PC-9 (cell line): ENCODE measurements around the gene GIMAP1. TPM values are rescaled to one million over a fixed set of nuclear protein-coding genes. Genes with fewer than 3 reads are reported as not detected.

ENCODE experiments used
- BruUV-seq: library from RNA; stranded (reverse); fragments of 400-500 nt; replicated peaks from 2 replicates; lab custom pipeline; 2021; lab: Mats Ljungman, UMichigan
- CTCF ChIA-PET: fragments of 300-600 bp; sonication (Branson Sonifier 250); formaldehyde crosslinking; loops from one replicate; lab custom pipeline; 2022; ENCODE audit warnings: antibody characterized with exemption; lab: Charles Lee
- POLR2A ChIA-PET: fragments of 300-600 bp; sonication (Branson Sonifier 250); formaldehyde crosslinking; loops from one replicate; lab custom pipeline; 2022; ENCODE audit warnings: antibody characterized with exemption; ENCODE audit not compliant: unreplicated experiment; lab: Charles Lee
- DNase-seq, 2 experiments: peaks; one replicate each; pipeline versions ENCODE4 v3.0.0 to v3.0.0-alpha.2; 2015 to 2022; ENCODE audit warnings: mixed read lengths in 1 of 2
- H2AFZ ChIP-seq: fragments of 200-600 bp; sonication (generic); 2 replicates; pipeline ENCODE4 v1.8.1; 2017; ENCODE audit warnings: antibody characterized with exemption
- H3F3A ChIP-seq: fragments of 200-600 bp; sonication (generic); 2 replicates; pipeline ENCODE4 v1.8.1; 2017; ENCODE audit warnings: antibody characterized with exemption, mild to moderate bottlenecking, low read depth; ENCODE audit not compliant: insufficient read depth
- H3K27ac ChIP-seq: fragments of 200-600 bp; sonication (generic); 2 replicates; pipeline ENCODE4 v1.6.1; 2016; ENCODE audit warnings: mixed run types
- H3K27me3 ChIP-seq: fragments of 200-600 bp; sonication (generic); 2 replicates; pipeline ENCODE4 v1.6.1; 2016; ENCODE audit warnings: low read depth, mixed run types; ENCODE audit not compliant: insufficient read depth
- H3K36me3 ChIP-seq: fragments of 200-600 bp; sonication (generic); 2 replicates; pipeline ENCODE4 v1.6.1; 2016; ENCODE audit warnings: low read depth, mixed run types
- H3K4me1 ChIP-seq: fragments of 200-600 bp; sonication (generic); replicated peaks from 2 replicates; pipeline ENCODE4 v1.6.1; 2016; ENCODE audit warnings: mixed run types; ENCODE audit not compliant: insufficient read depth
- H3K4me2 ChIP-seq: fragments of 200-600 bp; sonication (generic); 2 replicates; pipeline ENCODE4 v1.6.1; 2017; ENCODE audit warnings: mixed run types
- H3K4me3 ChIP-seq: fragments of 200-600 bp; sonication (generic); 2 replicates; pipeline ENCODE4 v1.6.1; 2016; ENCODE audit warnings: mixed run types
- H3K79me2 ChIP-seq: fragments of 200-600 bp; sonication (generic); 2 replicates; pipeline ENCODE4 v1.6.1; 2017; ENCODE audit warnings: low read depth, mixed run types
- H3K9me2 ChIP-seq: fragments of 200-600 bp; sonication (generic); 2 replicates; pipeline ENCODE4 v1.8.1; 2017; ENCODE audit warnings: mild to moderate bottlenecking; ENCODE audit not compliant: insufficient read depth
- H3K9me3 ChIP-seq: fragments of 200-600 bp; sonication (generic); 2 replicates; pipeline ENCODE4 v1.8.1; 2016; ENCODE audit warnings: low read depth; ENCODE audit not compliant: insufficient read depth
- H4K20me1 ChIP-seq: fragments of 200-600 bp; sonication (generic); 2 replicates; pipeline ENCODE4 v1.8.1; 2017; ENCODE audit not compliant: insufficient read depth
- EZH2 ChIP-seq: fragments of 200-600 bp; sonication (generic); IDR thresholded peaks from 2 replicates; pipeline ENCODE4 v1.8.0; 2017; ENCODE audit warnings: antibody characterized with exemption, low read depth
- intact Hi-C: fragments of 100-400 bp; cut with micrococcal nuclease; formaldehyde crosslinking; loops from one replicate; pipeline ENCODE4 v1.10.0; 2022; ENCODE audit not compliant: unreplicated experiment
- total RNA-seq: library from RNA; stranded (reverse); gene quantifications from 2 replicates; pipeline ENCODE4 v1.2.3, GENCODE V29; 2021
- TF ChIP-seq, protein P1 (sequence below): fragments of 200-600 bp; sonication (generic); conservative IDR thresholded peaks from 2 replicates; pipeline ENCODE4 v1.6.1; 2017; ENCODE audit warnings: mixed run types, antibody characterized with exemption, mild to moderate bottlenecking, moderate library complexity

Gene GIMAP1
- total RNA-seq, 1 experiment from 2014 or later = not detected

DNA sequence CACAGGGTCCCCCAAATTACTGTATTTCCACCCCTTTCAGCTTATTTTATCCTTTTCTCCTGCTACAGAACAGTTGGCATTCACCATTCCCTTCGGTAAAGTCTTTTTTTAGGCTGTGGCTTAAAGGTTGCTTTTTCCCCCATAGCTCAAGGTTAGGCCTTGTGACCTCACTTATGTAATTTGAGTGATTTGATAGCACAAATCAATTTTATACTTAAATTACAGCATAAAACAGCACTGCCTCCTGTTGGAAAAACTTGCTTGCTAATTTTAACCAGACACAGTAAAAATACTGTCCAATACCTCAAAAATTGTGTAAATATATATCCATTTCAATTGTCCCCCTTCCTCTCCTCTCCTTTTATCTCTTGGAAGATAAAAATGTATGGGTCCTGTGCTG lies 7.1 kb downstream of the GIMAP1 start:
- H3K36me3 ChIP-seq = no peaks in the 10 kb centered on the region
- no peaks in the 10 kb centered on the region for H4K20me1 ChIP-seq
- no peak overlapping the region for H3K4me2 ChIP-seq
- peaks cover 77% of the 10 kb centered on the region for H3K27me3 ChIP-seq
- no peak for DNase-seq
- H3K27ac ChIP-seq = no peak overlapping the region
- no peaks in the 10 kb centered on the region for H3K9me2 ChIP-seq
- CTCF ChIA-PET = no interaction called here
- H3F3A ChIP-seq = no peaks in the 10 kb centered on the region
- BruUV-seq = no TSS peak
- H2AFZ ChIP-seq = no peak overlapping the region
- no peaks in the 10 kb centered on the region for H3K4me1 ChIP-seq
- TF ChIP-seq, protein P1, sequence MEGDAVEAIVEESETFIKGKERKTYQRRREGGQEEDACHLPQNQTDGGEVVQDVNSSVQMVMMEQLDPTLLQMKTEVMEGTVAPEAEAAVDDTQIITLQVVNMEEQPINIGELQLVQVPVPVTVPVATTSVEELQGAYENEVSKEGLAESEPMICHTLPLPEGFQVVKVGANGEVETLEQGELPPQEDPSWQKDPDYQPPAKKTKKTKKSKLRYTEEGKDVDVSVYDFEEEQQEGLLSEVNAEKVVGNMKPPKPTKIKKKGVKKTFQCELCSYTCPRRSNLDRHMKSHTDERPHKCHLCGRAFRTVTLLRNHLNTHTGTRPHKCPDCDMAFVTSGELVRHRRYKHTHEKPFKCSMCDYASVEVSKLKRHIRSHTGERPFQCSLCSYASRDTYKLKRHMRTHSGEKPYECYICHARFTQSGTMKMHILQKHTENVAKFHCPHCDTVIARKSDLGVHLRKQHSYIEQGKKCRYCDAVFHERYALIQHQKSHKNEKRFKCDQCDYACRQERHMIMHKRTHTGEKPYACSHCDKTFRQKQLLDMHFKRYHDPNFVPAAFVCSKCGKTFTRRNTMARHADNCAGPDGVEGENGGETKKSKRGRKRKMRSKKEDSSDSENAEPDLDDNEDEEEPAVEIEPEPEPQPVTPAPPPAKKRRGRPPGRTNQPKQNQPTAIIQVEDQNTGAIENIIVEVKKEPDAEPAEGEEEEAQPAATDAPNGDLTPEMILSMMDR = no peak
- no peak for TF ChIP-seq EZH2
- intact Hi-C loops = no loop called here
- H3K4me3 ChIP-seq = no peak overlapping the region
- H3K79me2 ChIP-seq = no peaks in the 10 kb centered on the region
- POLR2A ChIA-PET = no interaction called here
- no peaks in the 10 kb centered on the region for H3K9me3 ChIP-seq

DNA sequence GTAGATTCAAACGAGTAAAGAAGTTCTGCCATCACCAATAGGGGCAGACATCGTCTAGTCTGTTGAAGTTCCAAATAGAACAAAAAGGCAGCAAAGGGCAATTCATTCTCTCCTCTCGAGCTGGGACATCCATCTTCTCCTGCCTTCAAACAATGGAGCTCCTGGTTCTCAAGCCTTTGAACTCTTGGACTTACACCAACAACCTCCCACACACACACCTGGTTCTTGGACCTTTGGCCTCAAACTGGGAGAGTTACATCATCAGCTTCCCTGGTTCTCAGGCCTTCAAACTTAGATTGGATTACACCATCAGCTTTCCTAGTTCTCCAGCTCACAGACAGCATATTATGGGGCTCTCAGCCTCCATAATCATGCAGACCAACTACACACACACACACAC lies 11.0 kb downstream of the GIMAP1 start:
- ChIA-PET POLR2A (no interaction called here), CTCF (no interaction called here)
- Histone ChIP-seq H3K9me3 (no peaks in the 10 kb centered on the region), H3K4me3 (no peak overlapping the region), H3K4me1 (no peaks in the 10 kb centered on the region), H3K79me2 (no peaks in the 10 kb centered on the region), H3K27ac (no peak overlapping the region), H3K36me3 (no peaks in the 10 kb centered on the region), H3K27me3 (peaks cover 45% of the 10 kb centered on the region), H2AFZ (no peak overlapping the region), H3F3A (no peaks in the 10 kb centered on the region), H3K4me2 (no peak overlapping the region), H4K20me1 (no peaks in the 10 kb centered on the region), H3K9me2 (no peaks in the 10 kb centered on the region)
- TF ChIP-seq, protein P1 = no peak
- no peak for TF ChIP-seq EZH2
- no TSS peak for BruUV-seq
- intact Hi-C loops = no loop called here
- no peak for DNase-seq

- Histone ChIP-seq H3K27me3 (peaks cover 39% of the 10 kb centered on the region; the same call in 1 of the 2 replicates), H3K9me3 (no peaks in the 10 kb centered on the region), H3K79me2 (no peaks in the 10 kb centered on the region), H3K27ac (no peak overlapping the region), H3K4me3 (no peak overlapping the region), H3K36me3 (no peaks in the 10 kb centered on the region), H3K9me2 (no peaks in the 10 kb centered on the region), H4K20me1 (no peaks in the 10 kb centered on the region), H3K4me1 (no peaks in the 10 kb centered on the region), H3F3A (no peaks in the 10 kb centered on the region), H2AFZ (no peak overlapping the region), H3K4me2 (no peak overlapping the region)
- POLR2A ChIA-PET = no interaction called here
- intact Hi-C loops = no loop called here
- no TSS peak for BruUV-seq
- CTCF ChIA-PET = no interaction called here
- TF ChIP-seq, protein P1 = no peak
- TF ChIP-seq EZH2 = no peak
- no peak for DNase-seq
Measured at GRCh38 chr7:150728011-150728410, 11.6 kb downstream of the GIMAP1 start.
